ENCODE results near the gene FIGN. TPM values are rescaled to one million over a fixed set of nuclear protein-coding genes. Genes with fewer than 3 reads are reported as not detected.

Gene FIGN
- total and polyA plus RNA-seq, 2 of the 8 experiments (the other 6 are each of a cell fraction or from before 2014, with no cell fraction given): 5.0 to 22.8 TPM

DNA sequence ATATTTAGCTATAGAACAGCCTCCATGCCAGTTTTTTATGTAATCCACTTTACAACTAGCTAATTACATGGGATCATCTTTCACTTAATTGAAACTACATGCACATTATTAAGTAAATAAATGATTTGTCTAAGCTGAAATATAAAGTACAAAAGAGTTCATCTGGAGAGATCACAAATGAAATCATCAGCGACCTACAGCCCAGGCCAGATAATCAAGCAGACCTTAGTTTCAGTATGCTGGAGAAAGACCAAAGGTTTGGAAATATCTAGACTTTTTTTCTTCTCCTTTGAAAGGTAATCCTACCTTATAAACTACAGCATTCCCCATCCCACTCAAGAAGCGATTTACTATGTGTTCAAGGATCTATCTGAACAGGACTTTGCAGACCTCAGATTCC lies 26.5 kb downstream of the FIGN start (continued):
- no peak for TF ChIP-seq GTF2F1 (IDR thresholded peaks at IDR 0.05; ENCODE audit: borderline replicate concordance, low read depth, low read length)
- TF ChIP-seq SUZ12 (IDR thresholded peaks at IDR 0.05; ENCODE audit: low read length): no peak
- no peak for TF ChIP-seq BCL11A (IDR thresholded peaks at IDR 0.05; ENCODE audit: low read depth in 2 of 2, low read length in 2 of 2)

All from H1 (cell line).